ENCODE data around the gene IPO13. TPM values are rescaled to one million over a fixed set of nuclear protein-coding genes. Genes with fewer than 3 reads are reported as not detected.

IPO13 gene
- total and polyA plus RNA-seq, 3 donors from 2014 or later, result 67.3 to 138 (median 77.0) TPM

- H3K36me3 ChIP-seq (ENCODE audit: low read depth, missing control alignments), result no peaks in the 10 kb centered on the region
- no peak for TF ChIP-seq POLR2A (IDR thresholded peaks at IDR 0.05)
- no peak for TF ChIP-seq CTCF (IDR thresholded peaks at IDR 0.05)
- no peaks in the 10 kb centered on the region for H3K27me3 ChIP-seq
- 93 to 94% methylated on average over 15 to 20 of the region's 20 CpGs for WGBS, 2 donors
- intact Hi-C loops (cut with DNase I; ENCODE audit: low total_unique reads), result no loop called here
- H3K27ac ChIP-seq, result no peak overlapping the region
- no peaks in the 10 kb centered on the region for H3K9me3 ChIP-seq
- H3K4me1 ChIP-seq, result peaks cover 21% of the 10 kb centered on the region
- no peak overlapping the region for H3K4me3 ChIP-seq
- DNase-seq, result no peak
Observed at GRCh38 chr1:43981135-43981491, 34.4 kb downstream of the IPO13 start.

- no peaks in the 10 kb centered on the region for H3K36me3 ChIP-seq (ENCODE audit: low read depth, missing control alignments)
- TF ChIP-seq CTCF (IDR thresholded peaks at IDR 0.05) (no peak), POLR2A (IDR thresholded peaks at IDR 0.05) (no peak)
- no peak overlapping the region for H3K4me3 ChIP-seq
- H3K27me3 ChIP-seq, result no peaks in the 10 kb centered on the region
- no peak for DNase-seq
- peaks cover 19% of the 10 kb centered on the region for H3K4me1 ChIP-seq
- H3K9me3 ChIP-seq, result no peaks in the 10 kb centered on the region
- 96 to 97% methylated on average over 15 to 20 of the region's 20 CpGs for WGBS, 2 donors
- no peak overlapping the region for H3K27ac ChIP-seq
- intact Hi-C loops (cut with DNase I; ENCODE audit: low total_unique reads), result no loop called here
Observed at GRCh38 chr1:43981636-43982035, 34.9 kb downstream of the IPO13 start.

- DNase-seq, result no peak
- no peaks in the 10 kb centered on the region for H3K36me3 ChIP-seq (ENCODE audit: low read depth, missing control alignments)
- no peaks in the 10 kb centered on the region for H3K27me3 ChIP-seq
- no peak overlapping the region for H3K27ac ChIP-seq
- 92 to 94% methylated on average over 6 to 8 of the region's 8 CpGs for WGBS, 2 donors
- H3K4me1 ChIP-seq, result peaks cover 19% of the 10 kb centered on the region
- TF ChIP-seq POLR2A (IDR thresholded peaks at IDR 0.05), result no peak
- TF ChIP-seq CTCF (IDR thresholded peaks at IDR 0.05), result no peak
- no peak overlapping the region for H3K4me3 ChIP-seq
- H3K9me3 ChIP-seq, result no peaks in the 10 kb centered on the region
- intact Hi-C loops (cut with DNase I; ENCODE audit: low total_unique reads), result no loop called here
Observed at GRCh38 chr1:43982241-43982640, 35.5 kb downstream of the IPO13 start.

GRCh38 chr1:43982808-43983207 lies 36.1 kb downstream of the IPO13 start:
- Histone ChIP-seq H3K4me3 (no peak overlapping the region), H3K9me3 (no peaks in the 10 kb centered on the region), H3K27me3 (no peaks in the 10 kb centered on the region), H3K4me1 (peaks cover 19% of the 10 kb centered on the region), H3K36me3 (ENCODE audit: low read depth, missing control alignments) (no peaks in the 10 kb centered on the region), H3K27ac (no peak overlapping the region)
- DNase-seq, result no peak
- WGBS, 2 donors, result 86 to 88% methylated on average over 15 of the region's 15 CpGs
- no peak for TF ChIP-seq CTCF (IDR thresholded peaks at IDR 0.05)
- no peak for TF ChIP-seq POLR2A (IDR thresholded peaks at IDR 0.05)
- intact Hi-C loops (cut with DNase I; ENCODE audit: low total_unique reads), result no loop called here

GRCh38 chr1:43983253-43983899 lies 36.6 kb downstream of the IPO13 start:
- Histone ChIP-seq H3K4me3 (no peak overlapping the region), H3K9me3 (no peaks in the 10 kb centered on the region), H3K4me1 (peaks cover 14% of the 10 kb centered on the region), H3K36me3 (ENCODE audit: low read depth, missing control alignments) (no peaks in the 10 kb centered on the region), H3K27ac (no peak overlapping the region), H3K27me3 (no peaks in the 10 kb centered on the region)
- 82 to 86% methylated on average over 12 of the region's 12 CpGs for WGBS, 2 donors
- DNase-seq, result no peak
- TF ChIP-seq POLR2A (IDR thresholded peaks at IDR 0.05) (no peak), CTCF (IDR thresholded peaks at IDR 0.05) (no peak)
- intact Hi-C loops (cut with DNase I; ENCODE audit: low total_unique reads), result no loop called here
